ENCODE results near the gene TCAP. TPM values are rescaled to one million over a fixed set of nuclear protein-coding genes. Genes with fewer than 3 reads are reported as not detected.

TCAP gene
- total and polyA plus RNA-seq, 2 experiments from 2014 or later = 79.1 to 105 TPM

DNA sequence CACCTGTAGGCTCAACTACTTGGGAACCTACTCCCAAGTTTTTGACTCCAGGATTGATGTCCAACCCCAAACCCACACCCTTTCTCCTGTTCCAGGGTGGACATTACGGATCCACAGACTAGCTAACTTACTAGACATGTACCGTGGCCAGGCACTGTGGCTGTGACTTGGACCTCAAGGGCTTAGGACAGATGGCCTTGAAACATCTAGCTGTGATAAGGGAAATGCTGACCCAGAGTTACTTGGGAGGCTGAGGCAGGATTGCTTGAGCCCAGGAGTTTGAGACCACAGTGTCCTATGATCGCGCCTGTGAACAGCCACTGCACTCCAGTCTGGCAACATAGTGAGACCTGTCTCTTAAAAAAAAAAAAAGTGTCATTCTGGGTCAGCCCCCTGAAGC, 24.1 kb upstream of the TCAP start:
- TF ChIP-seq, protein P1, sequence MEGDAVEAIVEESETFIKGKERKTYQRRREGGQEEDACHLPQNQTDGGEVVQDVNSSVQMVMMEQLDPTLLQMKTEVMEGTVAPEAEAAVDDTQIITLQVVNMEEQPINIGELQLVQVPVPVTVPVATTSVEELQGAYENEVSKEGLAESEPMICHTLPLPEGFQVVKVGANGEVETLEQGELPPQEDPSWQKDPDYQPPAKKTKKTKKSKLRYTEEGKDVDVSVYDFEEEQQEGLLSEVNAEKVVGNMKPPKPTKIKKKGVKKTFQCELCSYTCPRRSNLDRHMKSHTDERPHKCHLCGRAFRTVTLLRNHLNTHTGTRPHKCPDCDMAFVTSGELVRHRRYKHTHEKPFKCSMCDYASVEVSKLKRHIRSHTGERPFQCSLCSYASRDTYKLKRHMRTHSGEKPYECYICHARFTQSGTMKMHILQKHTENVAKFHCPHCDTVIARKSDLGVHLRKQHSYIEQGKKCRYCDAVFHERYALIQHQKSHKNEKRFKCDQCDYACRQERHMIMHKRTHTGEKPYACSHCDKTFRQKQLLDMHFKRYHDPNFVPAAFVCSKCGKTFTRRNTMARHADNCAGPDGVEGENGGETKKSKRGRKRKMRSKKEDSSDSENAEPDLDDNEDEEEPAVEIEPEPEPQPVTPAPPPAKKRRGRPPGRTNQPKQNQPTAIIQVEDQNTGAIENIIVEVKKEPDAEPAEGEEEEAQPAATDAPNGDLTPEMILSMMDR (IDR thresholded peaks at IDR 0.05; ENCODE audit: low read depth, low read length) = no peak
- no peaks in the 10 kb centered on the region for H3K27me3 ChIP-seq

DNA sequence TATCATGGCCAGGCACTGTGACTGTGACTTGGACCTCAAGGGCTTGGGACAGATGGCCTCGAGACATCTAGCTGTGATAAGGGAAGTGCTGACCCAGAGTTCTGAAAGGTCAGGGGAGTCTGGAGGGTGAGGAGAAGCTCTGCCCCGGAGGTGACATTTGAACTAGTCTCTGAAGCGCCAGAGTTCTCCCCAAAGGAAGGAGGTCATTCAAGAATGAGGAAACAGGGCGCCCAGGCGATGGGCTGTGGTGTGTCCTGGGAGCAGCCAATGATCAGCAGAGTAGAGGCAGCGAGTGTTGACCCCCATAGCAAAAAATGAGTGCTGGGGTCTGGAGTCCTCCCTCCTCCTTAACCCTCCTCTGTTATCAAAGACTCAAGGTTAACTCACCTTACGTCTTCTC, 23.3 kb upstream of the TCAP start:
- no peak overlapping the region for H3K4me3 ChIP-seq
- no peaks in the 10 kb centered on the region for H3K9me3 ChIP-seq (ENCODE audit: low read depth)
- TF ChIP-seq, protein P1 (IDR thresholded peaks at IDR 0.05; ENCODE audit: low read depth, low read length) = no peak
- no peaks in the 10 kb centered on the region for H3K36me3 ChIP-seq
- peak overlapping the region; percentile 68 for H3K27ac ChIP-seq
- H3K27me3 ChIP-seq = no peaks in the 10 kb centered on the region
- H3K4me1 ChIP-seq (ENCODE audit: low read depth) = peaks cover 44% of the 10 kb centered on the region
- DNase-seq (ENCODE audit: low read depth in 1 of 2, low spot score in 1 of 2) = no peak

More for the DNA sequence above, 24.1 kb upstream of the TCAP start:
- Histone ChIP-seq H3K27ac (no peak overlapping the region), H3K4me1 (ENCODE audit: low read depth) (peaks cover 51% of the 10 kb centered on the region), H3K9me3 (ENCODE audit: low read depth) (no peaks in the 10 kb centered on the region), H3K36me3 (no peaks in the 10 kb centered on the region), H3K4me3 (no peak overlapping the region)
- no peak for DNase-seq (ENCODE audit: low read depth in 1 of 2, low spot score in 1 of 2)

DNA sequence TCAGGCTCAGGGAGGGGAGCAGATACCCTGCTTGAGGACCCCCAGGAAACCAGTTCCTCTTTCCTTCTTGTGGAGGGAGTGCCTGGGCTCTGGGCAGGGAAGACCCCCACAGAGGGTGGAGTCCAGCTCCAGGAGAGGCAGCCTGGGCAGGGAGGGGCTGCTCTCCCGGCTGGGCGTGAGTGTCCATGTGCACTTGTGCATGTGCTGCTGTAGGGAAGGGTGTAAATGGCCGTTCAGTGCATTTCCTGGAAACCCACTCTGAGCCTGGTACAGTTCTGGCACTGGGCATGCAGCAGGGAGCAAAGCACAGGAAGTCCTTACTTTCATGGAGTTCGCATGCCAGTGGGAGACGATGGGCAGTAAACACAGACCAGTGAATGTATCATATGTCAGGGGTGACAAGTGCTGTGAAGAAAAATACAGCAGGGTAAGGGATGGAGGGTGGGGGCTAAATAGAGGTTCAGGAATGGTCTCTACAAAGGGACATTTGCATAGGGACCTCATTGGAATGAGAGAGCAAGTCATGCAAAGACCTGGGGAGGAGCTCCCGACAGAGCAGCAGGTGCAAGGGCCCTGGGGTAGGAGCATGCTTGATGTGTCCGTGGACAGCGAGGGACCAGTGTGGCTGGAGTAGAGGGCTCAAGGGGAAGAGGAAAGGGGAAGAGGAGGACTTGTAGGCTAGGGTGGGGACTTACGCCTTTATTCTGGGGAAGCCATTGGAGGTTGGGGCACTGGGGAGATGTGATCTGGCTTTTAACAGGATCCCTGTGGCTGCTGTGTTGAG, 22.7 kb upstream of the TCAP start:
- TF ChIP-seq, protein P1 (IDR thresholded peaks at IDR 0.05; ENCODE audit: low read depth, low read length) = no peak
- H3K4me1 ChIP-seq (ENCODE audit: low read depth) = peaks cover 44% of the 10 kb centered on the region
- H3K36me3 ChIP-seq = no peaks in the 10 kb centered on the region

DNA sequence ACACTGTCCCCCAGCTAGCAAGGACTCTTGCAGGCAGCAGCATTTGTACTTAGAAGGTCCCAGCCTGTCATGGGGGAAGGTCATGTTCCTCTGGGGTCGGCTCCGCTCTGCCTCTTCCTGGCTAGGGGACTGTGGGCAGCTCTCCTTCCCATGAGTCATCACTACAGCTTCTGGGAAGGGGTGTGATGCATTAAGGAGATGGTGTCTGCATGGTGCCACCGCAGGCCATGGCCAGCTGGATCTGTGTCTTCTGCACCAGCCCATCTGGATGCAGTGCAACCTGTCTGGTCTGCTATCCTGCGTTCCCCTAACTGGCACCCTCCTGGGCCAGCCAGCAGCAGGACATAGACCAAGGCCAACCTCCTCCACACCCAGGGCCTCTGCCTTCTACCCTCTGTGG, 21.9 kb upstream of the TCAP start:
- TF ChIP-seq, protein P1 (IDR thresholded peaks at IDR 0.05; ENCODE audit: low read depth, low read length) = no peak
- DNase-seq (ENCODE audit: low read depth in 1 of 2, low spot score in 1 of 2) = peak in 1 of 2 donors; percentile 40
- Histone ChIP-seq H3K27ac (peak overlapping the region; percentile 68), H3K27me3 (no peaks in the 10 kb centered on the region), H3K4me3 (no peak overlapping the region), H3K36me3 (no peaks in the 10 kb centered on the region), H3K9me3 (ENCODE audit: low read depth) (no peaks in the 10 kb centered on the region), H3K4me1 (ENCODE audit: low read depth) (peaks cover 36% of the 10 kb centered on the region)

More for the DNA sequence above, 22.7 kb upstream of the TCAP start:
- no peaks in the 10 kb centered on the region for H3K27me3 ChIP-seq
- H3K27ac ChIP-seq = peak overlapping the region; percentile 68
- no peak for DNase-seq (ENCODE audit: low read depth in 1 of 2, low spot score in 1 of 2)
- no peak overlapping the region for H3K4me3 ChIP-seq
- no peaks in the 10 kb centered on the region for H3K9me3 ChIP-seq (ENCODE audit: low read depth)

DNA sequence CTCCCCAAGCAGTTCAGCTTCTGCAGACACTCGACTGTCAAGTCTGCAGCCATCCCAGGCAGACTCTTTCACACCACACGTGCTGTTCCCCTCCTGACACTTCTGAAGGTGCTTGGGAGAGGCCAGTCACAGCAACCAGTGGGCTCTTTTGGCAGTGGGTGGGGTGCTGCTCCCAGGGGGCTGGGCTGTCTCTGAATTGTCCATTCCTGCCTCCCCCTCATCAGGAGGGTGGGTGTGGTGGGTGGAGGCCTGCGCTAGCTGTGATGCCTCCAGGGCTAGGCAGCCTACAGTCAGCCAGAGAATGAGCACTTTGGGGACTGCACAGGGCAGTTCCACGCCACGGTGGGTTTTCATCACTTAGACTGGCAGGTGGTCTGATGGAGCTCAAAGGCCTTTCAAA, 17.9 kb upstream of the TCAP start:
- Histone ChIP-seq H3K9me3 (ENCODE audit: low read depth) (no peaks in the 10 kb centered on the region), H3K4me3 (no peak overlapping the region), H3K27ac (no peak overlapping the region), H3K4me1 (ENCODE audit: low read depth) (peaks cover 24% of the 10 kb centered on the region), H3K36me3 (no peaks in the 10 kb centered on the region), H3K27me3 (no peaks in the 10 kb centered on the region)
- no peak for DNase-seq (ENCODE audit: low read depth in 1 of 2, low spot score in 1 of 2)
- TF ChIP-seq, protein P1 (IDR thresholded peaks at IDR 0.05; ENCODE audit: low read depth, low read length) = no peak
